CD4-positive, CD25-positive, alpha-beta regulatory T cell (primary cell): ENCODE results near the gene CDH23. TPM values are rescaled to one million over a fixed set of nuclear protein-coding genes. Genes with fewer than 3 reads are reported as not detected.

Experiments used
- ATAC-seq, 2 donors: fragments of 150-1000 bp; cut with Tn5 transposase; one replicate each; pipeline ENCODE4 v1.10.0; 2021; ENCODE audit warnings: low read depth in 2 of 2, moderate number of reproducible peaks in 2 of 2, moderate library complexity in 1 of 2
- DNase-seq, 3 donors: peaks; one replicate each; pipeline versions ENCODE4 v3.0.0 to v3.0.0-alpha.2; 2012 to 2022; ENCODE audit warnings: mixed read lengths in 1 of 3
- H3K27ac ChIP-seq: one replicate; pipeline ENCODE4 v1.7.0; 2013; ENCODE audit warnings: mild to moderate bottlenecking, low read length; ENCODE audit not compliant: insufficient read depth, poor library complexity, severe bottlenecking
- H3K27me3 ChIP-seq: one replicate; pipeline ENCODE4 v1.7.0; 2013; ENCODE audit warnings: low read length; ENCODE audit not compliant: control insufficient read depth, insufficient read depth
- H3K36me3 ChIP-seq: one replicate; pipeline ENCODE4 v1.7.0; 2013; ENCODE audit warnings: mild to moderate bottlenecking, low read length, moderate library complexity; ENCODE audit not compliant: control insufficient read depth, insufficient read depth
- H3K4me1 ChIP-seq: 2 replicates; pipeline ENCODE4 v1.7.0; 2013; ENCODE audit warnings: mild to moderate bottlenecking, low read length; ENCODE audit not compliant: insufficient read depth, control insufficient read depth, poor library complexity, severe bottlenecking
- H3K4me3 ChIP-seq: one replicate; pipeline ENCODE4 v1.7.0; 2013; ENCODE audit warnings: low read depth, mild to moderate bottlenecking, low read length, moderate library complexity
- H3K9me3 ChIP-seq, 2 experiments: 1 replicate in 1 of 2; 2 replicates in 1 of 2; pipeline ENCODE4 v1.7.0; 2013; ENCODE audit warnings: low read length in 2 of 2, mild to moderate bottlenecking in 1 of 2, moderate library complexity in 1 of 2; ENCODE audit not compliant: control insufficient read depth in 2 of 2
- H3K27ac Mint-ChIP-seq, 3 donors: one replicate each; pipeline ENCODE4 v1.8.0; 2020 to 2022; ENCODE audit warnings: mild to moderate bottlenecking in 3 of 3, mixed read lengths in 3 of 3, moderate library complexity in 2 of 3
- H3K27me3 Mint-ChIP-seq: one replicate; pipeline ENCODE4 v1.8.0; 2022; ENCODE audit warnings: mild to moderate bottlenecking, mixed read lengths
- H3K36me3 Mint-ChIP-seq: one replicate; pipeline ENCODE4 v1.8.0; 2020; ENCODE audit warnings: mixed read lengths
- H3K4me1 Mint-ChIP-seq, 4 donors: one replicate each; pipeline ENCODE4 v1.8.0; 2020 to 2022; ENCODE audit warnings: mixed read lengths in 4 of 4, mild to moderate bottlenecking in 1 of 4
- H3K4me3 Mint-ChIP-seq, 4 donors: one replicate each; pipeline ENCODE4 v1.8.0; 2020 to 2022; ENCODE audit warnings: mild to moderate bottlenecking in 4 of 4, mixed read lengths in 4 of 4, moderate library complexity in 3 of 4
- H3K9me3 Mint-ChIP-seq, 7 donors: one replicate each; pipeline ENCODE4 v1.8.0; 2020 to 2022; ENCODE audit warnings: mixed read lengths in 7 of 7, mild to moderate bottlenecking in 3 of 7, moderate library complexity in 2 of 7
- polyA plus RNA-seq, 4 donors: library from polyadenylated mRNA; unstranded; fragments of 300-500 nt; fragmentation: Illumina TruSeq; gene quantifications; one replicate each; pipeline ENCODE4 v1.2.3, GENCODE V29; 2021
- total RNA-seq: library from RNA; stranded (reverse); gene quantifications from one replicate; pipeline ENCODE4 v1.2.3, GENCODE V29; 2022

The CDH23 gene
- total and polyA plus RNA-seq, 5 donors from 2014 or later, result 0.17 to 5.6 (median 1.1) TPM

- H3K4me1 Mint-ChIP-seq, result no peaks in the 10 kb centered on the region
- ATAC-seq (no peak), DNase-seq (no peak)
- no peak overlapping the region for H3K27ac ChIP-seq
- no peaks in the 10 kb centered on the region for H3K9me3 ChIP-seq
- H3K36me3 Mint-ChIP-seq, result no peaks in the 10 kb centered on the region
- no peaks in the 10 kb centered on the region for H3K27me3 ChIP-seq
- H3K4me1 ChIP-seq, result no peaks in the 10 kb centered on the region
- H3K27me3 Mint-ChIP-seq, result no peaks in the 10 kb centered on the region
- H3K36me3 ChIP-seq, result no peaks in the 10 kb centered on the region
- no peak overlapping the region for H3K4me3 ChIP-seq
- no peak overlapping the region for H3K4me3 Mint-ChIP-seq
- H3K9me3 Mint-ChIP-seq, result peaks cover 0 to 4% (median 0%) of the 10 kb centered on the region in 7 donors
- H3K27ac Mint-ChIP-seq, result no peak overlapping the region
These were observed 55.0 kb downstream of the CDH23 start for GRCh38 chr10:71451754-71452153.

- Histone ChIP-seq H3K4me1 (no peaks in the 10 kb centered on the region), H3K9me3 (no peaks in the 10 kb centered on the region), H3K36me3 (no peaks in the 10 kb centered on the region), H3K27me3 (no peaks in the 10 kb centered on the region), H3K4me3 (no peak overlapping the region), H3K27ac (no peak overlapping the region)
- no peak for DNase-seq
- Mint-ChIP-seq H3K4me1 (no peaks in the 10 kb centered on the region), H3K36me3 (no peaks in the 10 kb centered on the region), H3K27ac (no peak overlapping the region), H3K4me3 (no peak overlapping the region), H3K9me3 (peaks cover 0 to 4% (median 0%) of the 10 kb centered on the region in 7 donors), H3K27me3 (peaks cover 10% of the 10 kb centered on the region)
- no peak for ATAC-seq
These were observed 56.5 kb downstream of the CDH23 start for GRCh38 chr10:71453186-71453585.

GRCh38 chr10:71454347-71454746, 57.6 kb downstream of the CDH23 start:
- no peak overlapping the region for H3K4me3 ChIP-seq

GRCh38 chr10:71455035-71455434, 58.3 kb downstream of the CDH23 start:
- H3K36me3 Mint-ChIP-seq, result no peaks in the 10 kb centered on the region
- H3K9me3 Mint-ChIP-seq, result peaks cover 0 to 4% (median 0%) of the 10 kb centered on the region in 7 donors
- no peak overlapping the region for H3K4me3 ChIP-seq
- no peak overlapping the region for H3K27ac ChIP-seq
- ATAC-seq (no peak), DNase-seq (no peak)
- no peaks in the 10 kb centered on the region for H3K27me3 ChIP-seq
- no peaks in the 10 kb centered on the region for H3K36me3 ChIP-seq
- H3K4me1 ChIP-seq, result no peaks in the 10 kb centered on the region
- no peaks in the 10 kb centered on the region for H3K4me1 Mint-ChIP-seq
- H3K27me3 Mint-ChIP-seq, result peaks cover 12% of the 10 kb centered on the region
- peak overlapping the region in 1 of 3 donors; percentile 2 for H3K27ac Mint-ChIP-seq
- no peak overlapping the region for H3K4me3 Mint-ChIP-seq
- no peaks in the 10 kb centered on the region for H3K9me3 ChIP-seq

More at GRCh38 chr10:71454347-71454746, 57.6 kb downstream of the CDH23 start:
- H3K9me3 ChIP-seq, result no peaks in the 10 kb centered on the region
- ATAC-seq (no peak), DNase-seq (no peak)
- Mint-ChIP-seq H3K36me3 (no peaks in the 10 kb centered on the region), H3K27me3 (peaks cover 12% of the 10 kb centered on the region), H3K4me1 (no peaks in the 10 kb centered on the region), H3K27ac (no peak overlapping the region), H3K4me3 (no peak overlapping the region), H3K9me3 (peaks cover 0 to 4% (median 0%) of the 10 kb centered on the region in 7 donors)
- H3K36me3 ChIP-seq, result no peaks in the 10 kb centered on the region
- no peaks in the 10 kb centered on the region for H3K4me1 ChIP-seq
- H3K27me3 ChIP-seq, result no peaks in the 10 kb centered on the region
- no peak overlapping the region for H3K27ac ChIP-seq

GRCh38 chr10:71456631-71457030, 59.9 kb downstream of the CDH23 start:
- no peak overlapping the region for H3K4me3 Mint-ChIP-seq
- ATAC-seq (no peak), DNase-seq (no peak)
- Histone ChIP-seq H3K9me3 (no peaks in the 10 kb centered on the region), H3K27me3 (no peaks in the 10 kb centered on the region), H3K4me1 (no peaks in the 10 kb centered on the region), H3K36me3 (no peaks in the 10 kb centered on the region), H3K27ac (no peak overlapping the region), H3K4me3 (no peak overlapping the region)
- H3K27ac Mint-ChIP-seq, result no peak overlapping the region
- peaks cover 12% of the 10 kb centered on the region for H3K27me3 Mint-ChIP-seq
- peaks cover 0 to 4% (median 0%) of the 10 kb centered on the region in 7 donors for H3K9me3 Mint-ChIP-seq
- H3K36me3 Mint-ChIP-seq, result no peaks in the 10 kb centered on the region
- H3K4me1 Mint-ChIP-seq, result no peaks in the 10 kb centered on the region

- Histone ChIP-seq H3K27ac (no peak overlapping the region), H3K4me3 (no peak overlapping the region), H3K27me3 (no peaks in the 10 kb centered on the region), H3K4me1 (no peaks in the 10 kb centered on the region), H3K9me3 (no peaks in the 10 kb centered on the region), H3K36me3 (no peaks in the 10 kb centered on the region)
- peaks cover 0 to 4% (median 0%) of the 10 kb centered on the region in 7 donors for H3K9me3 Mint-ChIP-seq
- ATAC-seq (no peak), DNase-seq (no peak)
- H3K4me1 Mint-ChIP-seq, result no peaks in the 10 kb centered on the region
- H3K27ac Mint-ChIP-seq, result no peak overlapping the region
- H3K36me3 Mint-ChIP-seq, result no peaks in the 10 kb centered on the region
- H3K27me3 Mint-ChIP-seq, result peaks cover 12% of the 10 kb centered on the region
- H3K4me3 Mint-ChIP-seq, result no peak overlapping the region
These were observed 61.2 kb downstream of the CDH23 start for GRCh38 chr10:71457908-71458307.

- H3K36me3 ChIP-seq, result no peaks in the 10 kb centered on the region
- H3K9me3 ChIP-seq, result no peaks in the 10 kb centered on the region
- no peak for ATAC-seq
- no peak overlapping the region for H3K27ac ChIP-seq
- peaks cover 0 to 3% (median 0%) of the 10 kb centered on the region in 7 donors for H3K9me3 Mint-ChIP-seq
- H3K4me3 Mint-ChIP-seq, result no peak overlapping the region
- no peaks in the 10 kb centered on the region for H3K36me3 Mint-ChIP-seq
- H3K4me1 Mint-ChIP-seq, result no peaks in the 10 kb centered on the region
- no peaks in the 10 kb centered on the region for H3K4me1 ChIP-seq
- H3K27ac Mint-ChIP-seq, result no peak overlapping the region
- H3K27me3 ChIP-seq, result no peaks in the 10 kb centered on the region
- H3K4me3 ChIP-seq, result no peak overlapping the region
- H3K27me3 Mint-ChIP-seq, result peaks cover 12% of the 10 kb centered on the region
- DNase-seq, result no peak
These were observed 61.7 kb downstream of the CDH23 start for GRCh38 chr10:71458387-71458786.

GRCh38 chr10:71459513-71459912, 62.8 kb downstream of the CDH23 start:
- Histone ChIP-seq H3K27ac (no peak overlapping the region), H3K9me3 (no peaks in the 10 kb centered on the region), H3K27me3 (no peaks in the 10 kb centered on the region), H3K4me1 (no peaks in the 10 kb centered on the region), H3K36me3 (no peaks in the 10 kb centered on the region), H3K4me3 (no peak overlapping the region)
- no peaks in the 10 kb centered on the region for H3K4me1 Mint-ChIP-seq
- peaks cover 0 to 3% (median 0%) of the 10 kb centered on the region in 7 donors for H3K9me3 Mint-ChIP-seq
- peak overlapping the region in 1 of 3 donors; percentile 23 for H3K27ac Mint-ChIP-seq
- peaks cover 12% of the 10 kb centered on the region for H3K27me3 Mint-ChIP-seq
- H3K4me3 Mint-ChIP-seq, result no peak overlapping the region
- H3K36me3 Mint-ChIP-seq, result no peaks in the 10 kb centered on the region
- DNase-seq, result no peak
- no peak for ATAC-seq
